ENCODE data around the gene DOK7.
A peak's percentile ranks its signal among the peaks of the same experiment; 100 is the strongest.

Gene DOK7

DNA sequence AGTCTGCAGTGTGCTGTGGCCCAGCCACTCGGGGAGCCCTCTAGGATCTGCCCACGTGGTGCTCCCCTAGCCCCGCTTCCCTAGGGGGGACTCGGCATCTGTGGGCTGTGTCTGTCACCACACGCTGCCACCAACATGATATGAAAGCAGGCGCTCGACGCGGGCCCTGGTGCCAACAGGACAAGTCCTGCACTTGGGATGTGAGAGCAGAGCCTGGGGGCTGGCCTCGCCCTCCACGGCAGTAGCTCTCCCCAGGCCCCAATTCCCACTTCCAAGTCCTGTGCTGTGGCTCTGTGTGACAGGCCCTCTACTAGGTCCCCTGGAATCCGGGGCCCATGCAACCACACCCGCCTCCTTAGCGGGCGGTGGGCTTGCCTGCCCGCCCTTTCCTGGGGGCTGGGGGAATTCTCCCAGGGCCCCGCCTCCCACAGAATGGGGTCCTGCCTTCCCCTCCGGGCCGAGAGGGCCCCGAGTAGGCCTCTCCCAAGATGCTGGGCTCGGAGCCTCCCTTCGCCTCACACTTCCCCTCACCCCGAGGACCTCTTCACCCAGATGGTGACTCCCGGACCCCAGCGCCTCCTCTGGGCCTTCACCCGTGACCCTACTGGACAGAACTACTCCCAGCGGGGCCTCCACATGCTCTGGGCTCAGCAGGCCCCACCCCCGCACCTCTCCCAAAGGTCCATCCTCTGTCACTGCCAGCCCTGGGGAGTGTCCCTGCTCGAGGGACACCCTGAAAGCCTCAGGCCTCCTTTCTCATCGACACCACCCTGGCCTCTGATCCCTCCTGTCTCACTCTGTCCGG lies 57.9 kb downstream of the DOK7 start:
- H3K27me3 ChIP-seq, result no peaks in the 10 kb centered on the region
- no peak for TF ChIP-seq Cebpa-rat (IDR thresholded peaks at IDR 0.05)
- peaks cover 88 to 99% (median 97%) of the 10 kb centered on the region in 11 experiments for H3K36me3 ChIP-seq
- no peaks in the 10 kb centered on the region for H3K9me3 ChIP-seq (replicated peaks in 1 of 11)
- peaks cover 59 to 97% (median 92%) of the 10 kb centered on the region in 11 experiments for H4K20me1 ChIP-seq
- H3K27ac ChIP-seq, result peak overlapping the region in 3 of 11 experiments; percentile 38 to 45 (median 39); a peak in 5 of 22 replicates
- H3K4me1 ChIP-seq, result peaks cover 0 to 41% (median 33%) of the 10 kb centered on the region in 10 experiments; a peak in 18 of 20 replicates
- peak overlapping the region in 8 of 11 experiments; percentile 12 to 59 (median 26); a peak in 12 of 22 replicates for H3K9ac ChIP-seq
- peak overlapping the region in 8 of 11 experiments; percentile 0 to 75 (median 51); a peak in 13 of 22 replicates for H3K4me2 ChIP-seq
- H3K4me3 ChIP-seq, result no peak overlapping the region

DNA sequence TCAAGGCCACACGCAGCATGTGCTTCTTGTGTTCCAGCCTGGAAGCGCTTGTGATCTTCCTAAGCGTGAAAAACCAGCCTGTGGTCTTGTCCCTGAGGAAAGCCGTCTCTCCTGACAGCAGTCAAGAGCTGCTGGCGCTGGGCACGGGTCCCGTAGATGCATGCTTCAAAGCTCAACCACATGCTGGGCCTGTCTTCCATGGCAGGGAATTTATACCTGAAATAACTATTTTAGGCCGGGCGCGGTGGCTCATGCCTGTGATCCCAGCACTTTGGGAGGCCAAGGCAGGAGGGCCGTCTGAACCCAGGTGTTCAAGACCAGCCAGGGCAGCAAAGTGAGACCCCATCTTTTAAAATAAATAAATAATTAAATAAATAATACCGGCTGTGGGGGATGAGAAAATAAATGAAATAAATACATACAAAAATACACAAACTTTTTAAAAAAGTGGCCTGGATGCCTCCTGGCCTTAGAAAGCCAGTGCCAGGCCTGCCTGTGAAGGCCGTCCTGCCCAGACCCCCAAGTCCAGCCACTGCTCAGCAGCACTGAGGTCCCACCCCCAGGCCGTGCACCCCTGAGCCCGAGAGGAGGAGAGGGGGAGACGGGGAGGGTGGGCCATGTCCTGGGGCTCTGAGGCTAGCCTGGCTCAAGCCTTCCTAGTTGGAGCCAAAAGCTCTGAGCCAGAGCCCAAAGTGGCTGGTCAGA lies 58.7 kb downstream of the DOK7 start:
- H3K9me3 ChIP-seq (replicated peaks in 1 of 11), result no peaks in the 10 kb centered on the region
- H3K27me3 ChIP-seq, result no peaks in the 10 kb centered on the region
- H3K9ac ChIP-seq, result peak overlapping the region in 7 of 11 experiments; percentile 12 to 59 (median 27); a peak in 9 of 22 replicates
- H4K20me1 ChIP-seq, result peaks cover 66 to 97% (median 92%) of the 10 kb centered on the region in 11 experiments
- H3K4me1 ChIP-seq, result peaks cover 4 to 49% (median 41%) of the 10 kb centered on the region in 10 experiments
- H3K4me2 ChIP-seq, result peak overlapping the region in 7 of 11 experiments; percentile 29 to 75 (median 52); a peak in 12 of 22 replicates
- H3K27ac ChIP-seq, result peak overlapping the region in 2 of 11 experiments; percentile 39 to 45; a peak in 3 of 22 replicates
- TF ChIP-seq Cebpa-rat (IDR thresholded peaks at IDR 0.05), result no peak
- no peak overlapping the region for H3K4me3 ChIP-seq
- peaks cover 80 to 99% (median 95%) of the 10 kb centered on the region in 11 experiments for H3K36me3 ChIP-seq

DNA sequence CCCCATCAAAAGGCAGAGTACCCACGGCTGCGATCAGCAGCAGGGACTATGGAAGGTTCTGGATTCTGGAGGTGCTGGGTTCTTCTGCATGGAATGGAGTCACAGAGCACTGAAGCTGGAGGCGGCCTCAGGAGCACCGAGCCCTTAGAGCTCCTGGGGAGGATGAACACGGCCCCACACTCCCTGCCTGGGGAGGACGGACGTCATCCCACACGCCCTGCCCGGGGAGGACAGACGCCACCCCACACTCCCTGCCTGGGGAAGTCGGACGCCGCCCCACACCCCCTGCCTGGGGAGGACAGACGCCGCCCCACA lies 59.2 kb downstream of the DOK7 start:
- H3K36me3 ChIP-seq, result peaks cover 75 to 99% (median 91%) of the 10 kb centered on the region in 11 experiments
- peaks cover 9 to 54% (median 46%) of the 10 kb centered on the region in 10 experiments for H3K4me1 ChIP-seq
- H3K27me3 ChIP-seq, result no peaks in the 10 kb centered on the region
- no peak overlapping the region for H3K4me2 ChIP-seq
- peaks cover 71 to 97% (median 92%) of the 10 kb centered on the region in 11 experiments for H4K20me1 ChIP-seq
- no peak for TF ChIP-seq Cebpa-rat (IDR thresholded peaks at IDR 0.05)
- H3K27ac ChIP-seq, result no peak overlapping the region
- no peaks in the 10 kb centered on the region for H3K9me3 ChIP-seq (replicated peaks in 1 of 11)
- H3K9ac ChIP-seq, result no peak overlapping the region
- no peak overlapping the region for H3K4me3 ChIP-seq

DNA sequence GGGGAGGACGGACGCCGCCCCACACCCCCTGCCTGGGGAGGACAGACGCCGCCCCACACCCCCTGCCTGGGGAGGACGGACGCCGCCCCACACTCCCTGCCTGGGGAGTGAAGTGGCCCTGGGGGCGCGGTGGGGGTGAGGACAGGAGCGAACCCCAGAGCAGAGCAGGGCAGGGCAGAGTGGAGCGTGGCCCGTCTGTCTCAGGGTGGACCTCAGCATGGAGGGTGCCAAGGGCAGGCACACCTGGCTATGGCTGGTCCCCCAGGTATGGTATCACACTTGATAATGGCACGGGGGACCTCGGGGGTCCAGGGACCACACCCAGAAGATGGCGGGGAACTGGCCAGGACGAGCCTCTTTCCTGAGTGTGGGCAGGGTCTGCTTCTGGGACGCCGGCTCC lies 59.5 kb downstream of the DOK7 start:
- no peaks in the 10 kb centered on the region for H3K27me3 ChIP-seq
- H3K4me2 ChIP-seq, result no peak overlapping the region
- peaks cover 75 to 97% (median 92%) of the 10 kb centered on the region in 11 experiments for H4K20me1 ChIP-seq
- peaks cover 13 to 58% (median 50%) of the 10 kb centered on the region in 10 experiments for H3K4me1 ChIP-seq
- no peak overlapping the region for H3K27ac ChIP-seq
- peaks cover 71 to 99% (median 88%) of the 10 kb centered on the region in 11 experiments for H3K36me3 ChIP-seq
- H3K4me3 ChIP-seq, result no peak overlapping the region
- H3K9ac ChIP-seq, result no peak overlapping the region
- no peaks in the 10 kb centered on the region for H3K9me3 ChIP-seq (replicated peaks in 1 of 11)
- TF ChIP-seq Cebpa-rat (IDR thresholded peaks at IDR 0.05), result no peak

DNA sequence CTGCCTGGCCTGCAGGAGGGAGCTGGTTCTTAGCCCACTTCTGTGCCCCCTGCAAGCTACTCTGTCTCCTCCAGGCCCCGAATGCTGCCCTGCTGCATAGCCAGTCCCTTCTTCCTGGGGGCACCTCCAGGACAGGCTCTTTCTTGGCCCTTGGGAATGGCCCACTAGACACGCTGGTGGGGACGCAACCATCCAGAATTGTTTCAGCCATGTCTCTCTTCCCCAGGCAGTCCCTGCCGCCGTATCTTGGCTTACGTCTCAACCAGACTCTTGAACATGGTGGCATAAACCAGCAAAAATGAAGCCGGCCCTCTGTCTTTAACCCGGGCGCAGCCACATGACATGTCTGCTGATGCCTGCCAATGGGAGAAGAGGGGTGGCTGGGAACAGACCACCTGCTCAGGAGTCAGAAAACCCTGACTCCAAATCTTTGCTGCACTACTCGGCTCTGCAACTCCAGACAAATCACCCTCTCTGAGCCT lies 60.1 kb downstream of the DOK7 start:
- Histone ChIP-seq H3K27me3 (no peaks in the 10 kb centered on the region), H3K9me3 (replicated peaks in 1 of 11) (no peaks in the 10 kb centered on the region), H4K20me1 (peaks cover 80 to 97% (median 94%) of the 10 kb centered on the region in 11 experiments), H3K4me1 (peaks cover 18 to 63% (median 55%) of the 10 kb centered on the region in 10 experiments), H3K4me2 (no peak overlapping the region), H3K36me3 (peaks cover 66 to 99% (median 86%) of the 10 kb centered on the region in 11 experiments), H3K9ac (no peak overlapping the region), H3K27ac (no peak overlapping the region), H3K4me3 (no peak overlapping the region)
- no peak for TF ChIP-seq Cebpa-rat (IDR thresholded peaks at IDR 0.05)

DNA sequence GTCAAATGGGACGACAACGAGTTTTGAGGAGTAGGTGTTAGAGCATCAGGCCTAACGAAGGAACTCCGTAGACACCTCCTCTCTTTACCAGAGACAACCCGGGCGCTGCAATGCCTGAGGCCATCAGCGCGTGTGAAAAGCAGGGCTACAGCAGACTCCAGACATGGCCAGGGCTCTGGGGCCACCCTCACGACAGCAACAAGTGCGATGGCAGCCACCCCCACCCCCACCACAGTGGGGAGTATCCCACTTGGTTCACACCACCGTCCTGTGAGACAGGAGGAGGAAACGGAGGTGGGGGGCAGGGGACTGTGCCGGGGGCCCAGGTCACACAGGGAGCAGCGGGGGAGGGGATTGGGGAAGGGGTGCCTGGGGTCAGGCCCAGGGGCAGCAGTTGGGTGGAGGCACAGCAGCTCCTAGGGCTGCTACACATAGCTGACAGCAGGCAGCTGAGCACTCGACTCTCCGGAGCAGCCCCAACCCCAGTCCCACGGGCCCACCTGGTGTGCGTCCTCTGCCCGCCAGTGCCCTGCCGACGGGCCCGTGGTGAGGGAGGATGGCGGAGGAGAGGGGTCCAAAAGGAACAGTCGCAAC lies 60.6 kb downstream of the DOK7 start:
- peaks cover 24 to 68% (median 61%) of the 10 kb centered on the region in 10 experiments for H3K4me1 ChIP-seq
- no peaks in the 10 kb centered on the region for H3K9me3 ChIP-seq (replicated peaks in 1 of 11)
- peaks cover 68 to 100% (median 87%) of the 10 kb centered on the region in 11 experiments for H3K36me3 ChIP-seq
- peaks cover 86 to 100% (median 99%) of the 10 kb centered on the region in 11 experiments for H4K20me1 ChIP-seq
- no peak overlapping the region for H3K4me2 ChIP-seq
- H3K27ac ChIP-seq, result no peak overlapping the region
- no peaks in the 10 kb centered on the region for H3K27me3 ChIP-seq
- no peak overlapping the region for H3K4me3 ChIP-seq
- H3K9ac ChIP-seq, result no peak overlapping the region
- no peak for TF ChIP-seq Cebpa-rat (IDR thresholded peaks at IDR 0.05)

DNA sequence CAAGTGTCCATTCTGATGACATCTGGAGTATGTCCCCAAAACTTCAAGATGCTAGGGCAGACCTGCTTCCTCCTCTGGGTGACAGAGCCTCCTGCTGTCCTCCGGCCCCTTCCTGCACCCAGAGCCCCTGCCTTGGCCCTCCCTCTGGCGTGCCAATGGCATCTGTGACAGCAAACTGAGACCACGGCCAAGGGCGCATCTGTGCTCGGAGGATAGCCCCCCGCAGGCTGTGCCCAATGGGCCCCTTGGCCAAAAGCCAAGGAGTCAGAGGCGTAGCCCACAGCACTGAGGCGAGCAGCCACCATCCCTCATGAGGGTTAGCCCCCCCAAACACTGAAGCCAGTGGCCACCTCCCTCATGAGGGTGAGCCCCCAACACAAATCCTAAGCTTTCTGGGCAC lies 61.2 kb downstream of the DOK7 start:
- Histone ChIP-seq H3K4me2 (peak overlapping the region in 4 of 11 experiments; percentile 30 to 100 (median 95); a peak in 6 of 22 replicates), H4K20me1 (peaks cover 92 to 100% (median 100%) of the 10 kb centered on the region in 11 experiments), H3K4me1 (peaks cover 30 to 75% (median 67%) of the 10 kb centered on the region in 10 experiments), H3K9me3 (replicated peaks in 1 of 11) (no peaks in the 10 kb centered on the region), H3K27me3 (no peaks in the 10 kb centered on the region), H3K27ac (no peak overlapping the region), H3K4me3 (no peak overlapping the region), H3K9ac (no peak overlapping the region), H3K36me3 (peaks cover 63 to 100% (median 86%) of the 10 kb centered on the region in 11 experiments)
- no peak for TF ChIP-seq Cebpa-rat (IDR thresholded peaks at IDR 0.05)

DNA sequence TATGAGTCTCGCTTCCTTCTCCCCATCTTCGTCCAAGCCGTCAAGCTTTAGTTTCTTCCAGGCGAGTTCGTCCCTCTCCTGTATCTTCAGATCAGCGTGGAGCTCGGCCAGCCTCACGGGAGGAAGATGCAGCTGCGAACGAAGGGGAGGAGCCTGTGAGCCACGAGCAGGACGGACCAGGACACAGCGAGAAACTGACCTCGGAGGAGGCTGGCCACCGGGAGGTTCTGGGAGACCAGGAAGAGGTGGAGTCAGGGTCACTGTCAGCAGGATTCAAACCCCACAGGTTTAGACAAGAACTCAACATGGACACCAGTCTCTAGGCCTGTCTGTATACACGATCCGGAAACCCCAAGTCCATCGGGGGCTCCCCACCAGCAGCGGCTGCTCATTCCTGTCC lies 61.8 kb downstream of the DOK7 start:
- peaks cover 58 to 94% (median 80%) of the 10 kb centered on the region in 11 experiments for H3K36me3 ChIP-seq
- peak overlapping the region in 2 of 11 experiments; percentile 18 to 90; a peak in 2 of 22 replicates for H3K9ac ChIP-seq
- peaks cover 36 to 80% (median 73%) of the 10 kb centered on the region in 10 experiments for H3K4me1 ChIP-seq
- no peak for TF ChIP-seq Cebpa-rat (IDR thresholded peaks at IDR 0.05)
- H3K4me3 ChIP-seq, result no peak overlapping the region
- H3K4me2 ChIP-seq, result peak overlapping the region in 8 of 11 experiments; percentile 30 to 100 (median 99); a peak in 13 of 22 replicates
- no peak overlapping the region for H3K27ac ChIP-seq
- peaks cover 92 to 100% (median 97%) of the 10 kb centered on the region in 11 experiments for H4K20me1 ChIP-seq
- H3K9me3 ChIP-seq (replicated peaks in 1 of 11), result no peaks in the 10 kb centered on the region
- H3K27me3 ChIP-seq, result no peaks in the 10 kb centered on the region
